Activated CD8-positive, alpha-beta memory T cell treated with anti-CD3 and anti-CD28 coated beads for 48 hours (primary cell): ENCODE measurements around the gene RGS6.

Source experiments
- DNase-seq, 3 experiments: peaks; one replicate each; pipeline ENCODE4 v3.0.0-alpha.2; 2020; ENCODE audit warnings: low read depth in 2 of 3, low spot score in 2 of 3

The RGS6 gene

DNA sequence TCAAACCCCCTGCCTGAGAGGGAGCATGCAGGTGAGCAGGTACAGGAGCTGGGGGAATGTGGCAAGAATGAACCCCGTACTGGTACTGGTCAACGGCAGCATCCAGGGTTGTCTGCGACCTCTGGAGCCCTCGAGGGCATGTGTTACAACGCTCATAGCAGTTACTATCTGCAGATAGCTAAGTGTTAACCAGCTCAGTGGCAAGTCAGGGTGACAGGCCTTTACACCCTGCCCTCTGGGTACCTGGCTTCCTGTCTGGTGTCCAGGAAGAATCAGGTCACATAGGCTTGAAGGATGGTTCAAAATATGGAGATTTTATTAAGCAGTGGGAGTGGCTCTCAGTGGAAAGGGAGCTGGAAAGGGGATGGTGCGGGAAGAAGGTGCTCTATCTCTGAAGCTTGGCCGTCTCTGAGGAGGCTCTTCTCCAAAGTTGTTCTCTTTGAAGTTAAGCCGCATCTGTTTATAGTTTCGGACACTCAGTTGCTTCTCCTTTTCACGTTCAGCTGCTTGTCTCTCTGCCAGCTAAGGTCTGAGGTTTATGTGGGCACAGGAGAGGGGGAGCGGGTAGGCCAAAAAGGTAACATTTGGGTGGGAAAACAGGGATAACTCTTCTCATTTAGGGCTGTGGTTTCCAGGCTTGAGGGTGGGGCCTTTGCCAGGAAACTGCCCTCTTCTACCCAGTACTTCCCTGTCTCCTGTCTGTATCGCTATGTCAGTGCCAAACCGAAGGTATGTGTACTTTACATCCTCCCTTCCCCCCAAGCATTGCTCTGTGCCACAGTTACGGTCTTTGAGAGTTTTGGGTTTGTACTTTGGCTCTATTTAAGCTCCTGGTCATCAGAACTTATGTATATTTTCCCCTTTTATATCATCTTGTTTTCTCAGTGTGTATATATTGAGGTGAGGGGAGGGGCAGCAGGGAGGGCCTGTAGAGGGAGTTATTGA lies 305.8 kb downstream of the RGS6 start:
- no peak for DNase-seq

DNA sequence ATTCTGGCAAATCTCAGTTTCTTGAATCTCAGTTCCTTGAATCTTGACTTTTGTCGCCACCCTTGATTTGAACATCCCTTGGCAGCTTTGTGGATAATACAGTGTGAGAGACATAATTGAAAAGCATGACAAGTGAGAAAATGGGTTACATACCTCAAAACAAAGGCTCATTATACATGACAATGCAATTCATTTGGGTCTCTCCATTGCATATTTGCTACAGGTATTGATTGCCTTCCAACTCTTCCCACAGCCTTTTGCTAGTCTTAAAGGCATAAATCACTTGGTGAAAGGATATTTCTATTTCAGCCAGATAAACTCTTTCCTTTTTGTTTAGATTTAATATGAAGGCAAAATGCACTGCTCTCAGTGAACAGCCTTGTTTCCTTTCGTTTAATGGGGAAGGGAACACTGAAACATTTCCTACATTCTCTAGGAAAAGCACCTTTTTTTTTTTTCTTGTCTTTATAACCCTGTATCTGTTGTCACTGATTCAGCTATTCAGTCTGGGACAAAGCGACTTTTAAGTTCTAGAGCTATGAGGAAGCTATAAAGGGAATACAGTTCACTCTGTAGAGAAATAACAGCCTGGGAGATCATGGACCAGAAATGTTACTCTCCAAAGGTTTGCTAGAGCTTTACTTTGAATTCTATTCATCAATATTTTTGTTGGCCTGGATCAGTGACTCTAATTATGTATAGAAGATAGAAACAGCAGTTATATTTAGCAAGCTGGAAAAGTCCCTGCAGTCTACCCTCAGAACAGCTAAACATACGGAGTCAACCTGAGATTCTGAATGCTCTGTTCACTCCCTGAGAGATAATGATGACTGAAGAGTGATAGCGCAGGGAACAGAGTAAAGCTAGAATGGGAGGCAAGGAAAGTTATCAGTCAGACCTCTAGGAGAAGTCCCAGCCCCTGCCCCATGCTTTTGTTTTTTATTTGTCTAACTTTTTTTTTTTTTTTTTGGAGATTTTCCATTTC lies 311.4 kb downstream of the RGS6 start:
- no peak for DNase-seq

DNA sequence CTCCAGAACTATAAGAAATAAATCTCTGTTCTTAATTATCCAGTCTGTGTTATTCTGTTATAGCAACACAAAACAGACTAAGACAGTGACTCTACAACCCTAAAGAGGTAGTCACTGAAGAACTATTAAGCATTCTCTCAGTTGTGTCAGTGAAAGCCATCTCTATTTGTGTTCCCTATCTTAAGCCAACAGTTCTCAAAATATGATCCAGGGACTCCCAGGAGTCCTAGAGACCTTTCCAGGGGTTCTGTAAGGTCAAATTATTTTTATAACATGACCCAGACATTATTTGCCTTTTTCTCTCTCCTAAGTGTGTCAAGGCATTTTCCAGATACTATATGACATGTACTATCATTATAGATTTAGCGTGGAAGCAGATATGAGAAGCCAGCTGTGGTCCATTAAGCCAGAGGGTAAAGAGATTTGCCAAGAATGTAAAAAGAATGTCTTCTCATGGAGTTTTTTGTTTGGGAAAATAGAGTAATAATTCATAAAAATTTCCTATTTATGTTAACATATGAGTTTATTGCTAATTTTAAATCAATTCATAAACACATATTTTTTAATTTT lies 315.8 kb downstream of the RGS6 start:
- no peak for DNase-seq

DNA sequence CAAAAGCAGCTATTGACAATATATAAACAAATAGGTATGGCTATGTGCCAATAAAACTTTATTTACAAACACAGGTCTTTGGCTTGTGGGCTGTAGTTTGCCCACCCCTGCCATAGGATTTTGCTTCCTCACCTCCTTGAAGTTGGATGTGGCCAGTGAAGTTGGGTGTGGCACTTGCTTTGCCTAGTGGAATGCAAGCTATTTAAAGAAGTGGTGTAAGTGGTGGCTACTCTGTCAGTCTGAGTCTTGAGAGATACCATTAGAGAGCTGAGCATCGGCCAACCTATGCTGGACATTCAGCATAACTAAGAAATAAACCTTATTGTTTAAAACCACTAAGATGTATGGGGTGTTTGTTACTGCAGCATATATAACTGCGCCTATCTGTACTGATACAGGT lies 321.3 kb downstream of the RGS6 start:
- no peak for DNase-seq

DNA sequence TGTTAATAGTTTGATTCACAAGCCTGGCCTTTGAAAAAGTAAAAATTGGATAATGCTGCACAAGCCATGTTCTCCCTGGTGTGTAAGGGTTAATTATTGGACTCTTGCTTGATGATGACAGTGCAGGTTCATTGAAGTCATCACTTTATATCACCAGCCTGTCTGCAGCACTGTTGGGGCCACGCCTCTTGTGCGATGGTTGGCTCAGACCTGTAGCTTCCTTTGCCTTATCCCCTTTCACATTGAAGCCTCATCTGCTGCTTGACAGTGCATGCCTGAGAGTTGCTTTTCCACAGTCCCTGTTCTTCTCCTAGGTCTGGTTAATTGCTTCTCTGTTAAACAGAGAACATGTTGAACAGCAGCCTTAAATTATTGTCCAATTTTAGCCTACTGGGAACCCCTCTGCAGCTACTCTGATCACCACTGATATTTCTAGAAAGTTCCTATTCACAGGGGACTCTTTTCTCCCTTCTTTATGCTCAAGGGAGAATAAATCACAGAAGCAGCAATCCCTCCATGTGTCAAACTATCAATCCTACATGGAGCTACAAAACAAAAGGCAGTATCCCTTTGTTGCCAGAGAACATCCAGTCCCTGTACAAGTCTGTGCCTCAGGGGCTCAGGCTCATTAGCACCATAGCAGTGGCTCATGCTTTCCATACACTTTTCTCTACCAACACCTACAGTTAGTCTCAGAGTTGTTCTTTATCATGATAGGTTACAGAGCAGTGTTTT lies 322.1 kb downstream of the RGS6 start:
- no peak for DNase-seq

DNA sequence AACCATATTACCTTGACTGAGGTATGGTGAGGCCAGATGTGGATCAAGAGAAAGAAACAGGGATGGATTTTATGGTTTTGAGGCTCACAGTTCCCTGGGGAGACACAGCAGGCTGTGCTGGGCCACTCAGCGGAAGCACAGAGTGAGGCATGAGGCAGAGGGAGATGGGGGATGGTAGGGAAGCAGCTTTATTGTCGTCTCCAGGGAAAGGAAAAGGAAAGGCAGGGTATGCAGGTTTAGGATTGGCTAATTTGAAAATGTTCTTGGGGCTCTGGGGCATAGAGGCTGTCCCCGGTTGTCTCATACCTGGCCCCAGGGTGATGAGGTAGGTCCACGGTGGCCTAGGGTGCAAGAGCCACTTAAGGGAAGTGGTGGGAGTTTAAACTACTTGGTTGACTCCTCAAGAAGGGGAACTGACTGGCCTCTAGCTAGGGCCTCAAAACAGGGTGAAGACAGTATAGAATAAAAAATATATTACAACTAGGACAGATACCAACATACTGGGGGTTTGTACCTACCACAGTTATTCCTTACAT lies 322.8 kb downstream of the RGS6 start:
- DNase-seq = no peak

DNA sequence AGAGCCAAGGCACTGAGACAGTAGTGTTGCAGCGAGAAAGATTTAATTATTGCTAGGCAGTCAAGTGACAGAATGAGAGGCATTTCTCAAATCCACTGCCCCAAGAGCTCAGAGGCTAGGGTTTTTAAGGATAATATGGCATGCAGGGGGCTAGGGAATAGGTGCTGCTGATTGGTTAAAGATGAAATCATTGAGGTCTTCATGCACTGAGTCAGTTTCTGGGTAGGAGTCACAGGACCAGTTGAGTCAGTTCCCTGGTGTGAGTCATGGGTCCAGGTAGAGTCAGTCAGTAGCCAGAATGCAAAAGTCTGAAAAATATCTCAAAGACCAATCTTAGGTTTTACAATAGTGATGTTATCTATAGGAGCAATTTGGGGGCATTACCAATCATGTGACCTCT lies 323.8 kb downstream of the RGS6 start:
- DNase-seq = no peak

DNA sequence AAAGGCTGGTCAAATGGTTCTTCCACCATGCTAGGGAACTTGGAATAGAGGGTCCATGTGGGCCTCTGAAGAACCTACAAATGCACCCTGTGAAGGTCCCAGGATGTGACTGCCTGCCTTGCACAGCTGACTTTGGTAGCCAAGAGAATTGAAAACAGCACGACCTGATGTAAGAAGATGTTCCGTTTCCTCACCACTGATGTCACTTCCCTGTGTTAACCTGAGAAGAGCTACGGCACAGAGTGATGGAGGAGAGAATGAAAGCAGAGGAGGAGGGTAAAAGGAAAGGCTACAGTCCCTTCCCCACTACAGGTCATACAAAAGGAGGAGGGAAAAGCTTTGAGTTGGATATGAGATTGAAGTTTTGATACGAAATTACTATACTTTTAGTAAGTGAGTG lies 328.8 kb downstream of the RGS6 start:
- DNase-seq = no peak

DNA sequence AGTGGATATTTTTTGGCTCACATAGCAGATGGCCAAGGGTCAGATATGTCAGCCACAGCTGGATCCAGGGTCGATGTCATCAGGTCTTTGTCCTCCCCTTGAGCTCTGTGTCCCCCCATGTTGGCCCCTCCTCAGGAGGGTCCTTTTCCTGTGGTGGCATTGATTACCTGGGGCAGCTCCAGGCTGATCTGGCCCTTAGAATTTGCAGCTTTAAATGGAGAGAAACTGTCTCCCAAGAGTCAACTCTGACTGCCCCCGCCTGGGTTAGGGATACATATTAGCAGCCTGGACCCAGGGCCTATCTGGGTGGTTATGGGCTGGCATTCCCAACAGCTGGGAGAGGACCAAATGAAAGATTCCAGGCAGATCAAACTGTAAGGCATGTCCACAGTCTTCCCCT lies 330.5 kb downstream of the RGS6 start:
- DNase-seq = no peak

DNA sequence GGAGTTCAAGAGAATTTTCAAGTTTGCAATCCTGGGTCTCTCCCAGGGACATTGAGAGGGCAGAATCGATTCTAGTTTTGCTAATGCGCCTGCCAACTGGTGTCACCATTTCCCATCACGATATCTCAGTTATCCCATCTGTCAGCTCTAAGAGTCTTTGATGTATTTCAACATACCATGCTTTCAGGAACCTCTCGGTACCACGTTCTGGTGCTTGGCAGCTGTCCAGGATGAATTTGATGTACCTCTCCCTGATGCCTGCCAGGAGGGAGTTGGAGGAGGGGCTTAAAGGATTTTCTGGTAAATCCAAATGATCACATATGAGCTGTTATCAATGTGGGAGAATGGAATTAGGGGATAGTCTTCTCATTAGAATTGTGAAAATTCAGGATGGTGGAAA lies 332.5 kb downstream of the RGS6 start:
- DNase-seq = no peak

DNA sequence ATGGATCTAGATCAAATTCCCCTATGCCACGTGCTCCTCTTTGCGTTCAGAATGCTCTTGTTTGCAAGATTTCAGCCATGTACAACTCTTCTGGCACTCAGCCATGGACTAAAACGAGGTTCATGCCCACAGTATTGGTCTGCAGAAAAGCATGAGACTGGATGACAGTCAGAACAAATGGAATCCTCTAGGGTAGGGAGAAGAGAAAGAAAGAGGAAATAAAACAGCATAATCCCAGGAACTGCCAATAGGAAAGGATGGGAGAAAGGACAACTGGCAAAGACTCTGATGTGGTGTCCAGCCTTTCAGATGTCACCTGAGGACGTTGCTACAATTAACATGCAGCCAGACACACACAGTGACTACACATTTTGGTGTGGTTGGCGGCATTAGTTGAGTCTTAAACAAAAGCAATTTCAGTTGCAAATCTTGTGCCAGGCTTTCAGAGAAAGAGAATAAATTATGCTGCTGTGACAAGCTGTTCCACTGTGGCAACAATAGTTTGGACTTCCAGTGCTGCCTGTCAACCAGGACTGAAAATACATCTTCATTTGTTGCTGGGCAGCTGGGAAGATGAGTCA lies 338.0 kb downstream of the RGS6 start:
- no peak for DNase-seq

DNA sequence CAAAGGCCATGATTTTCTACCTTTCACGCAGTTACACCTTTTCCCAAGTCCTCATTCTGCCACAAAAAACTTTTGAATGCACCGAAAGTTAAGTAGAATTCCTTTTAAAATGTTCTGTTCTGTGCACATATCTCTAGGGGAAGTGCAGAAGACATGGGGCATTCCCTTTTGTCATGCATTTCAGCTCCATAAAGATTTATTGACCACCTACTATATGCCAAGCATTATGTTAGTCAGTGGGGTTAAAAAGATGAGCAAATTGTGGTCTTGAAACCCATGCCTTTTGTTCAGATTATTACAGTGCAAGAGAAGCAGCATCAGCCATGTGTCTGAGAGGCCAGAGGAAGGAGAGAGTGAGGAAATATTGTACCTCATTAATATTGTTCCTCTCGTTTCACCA lies 338.5 kb downstream of the RGS6 start:
- no peak for DNase-seq

DNA sequence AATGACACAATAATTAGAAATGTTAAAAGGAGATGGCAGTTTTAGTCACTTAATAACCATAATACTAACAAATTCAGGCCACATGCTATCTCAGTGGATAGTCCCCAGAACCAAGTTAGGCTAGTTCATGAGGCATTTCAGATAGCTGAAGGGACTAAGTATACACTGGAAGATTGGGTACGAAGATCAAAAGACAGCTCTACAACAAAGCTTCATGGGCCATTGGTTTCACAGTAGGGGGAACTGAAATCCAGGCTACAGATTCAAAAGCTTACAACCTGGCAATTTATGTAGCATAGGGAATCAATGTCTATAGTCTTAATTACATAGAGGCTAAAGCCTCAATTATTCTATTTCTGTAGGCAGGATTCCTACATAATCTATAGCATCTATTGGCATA lies 343.0 kb downstream of the RGS6 start:
- no peak for DNase-seq

DNA sequence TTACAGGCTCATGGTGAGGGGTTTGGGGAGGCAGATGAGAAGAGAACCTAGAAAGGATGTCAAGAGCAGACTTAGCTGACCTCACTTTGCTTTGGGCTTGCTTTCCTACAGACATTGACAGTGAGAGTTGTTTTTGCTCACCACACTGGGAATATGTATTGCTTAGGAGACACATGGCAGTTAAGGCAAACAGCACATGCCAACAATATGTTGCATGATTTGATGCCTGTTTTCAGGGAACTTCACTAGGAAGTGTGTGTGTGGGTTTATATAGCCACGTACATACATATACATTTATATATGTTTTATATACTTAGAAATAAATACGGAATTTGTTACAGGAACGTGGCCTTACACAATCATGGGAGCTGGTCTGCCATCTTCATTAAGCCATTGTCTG lies 346.1 kb downstream of the RGS6 start:
- DNase-seq = no peak

DNA sequence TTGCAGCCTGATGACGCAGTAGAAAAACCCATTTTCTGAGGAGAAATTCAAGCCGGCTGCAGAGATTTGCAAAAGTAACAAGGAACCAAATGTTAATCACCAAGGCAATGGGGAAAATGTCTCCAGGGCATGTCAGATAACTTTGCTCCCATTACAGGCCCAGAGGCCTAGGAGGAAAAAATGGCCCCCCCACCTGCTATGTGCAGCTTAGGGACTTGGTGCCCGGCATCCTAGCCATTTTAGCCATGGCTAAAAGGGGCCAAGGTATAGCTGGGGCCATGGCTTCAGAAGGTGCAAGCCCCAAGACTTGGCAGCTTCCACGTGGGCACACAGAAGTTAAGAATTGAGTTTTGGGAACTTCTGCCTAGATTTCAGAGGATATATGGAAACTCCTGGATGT lies 351.9 kb downstream of the RGS6 start:
- no peak for DNase-seq

DNA sequence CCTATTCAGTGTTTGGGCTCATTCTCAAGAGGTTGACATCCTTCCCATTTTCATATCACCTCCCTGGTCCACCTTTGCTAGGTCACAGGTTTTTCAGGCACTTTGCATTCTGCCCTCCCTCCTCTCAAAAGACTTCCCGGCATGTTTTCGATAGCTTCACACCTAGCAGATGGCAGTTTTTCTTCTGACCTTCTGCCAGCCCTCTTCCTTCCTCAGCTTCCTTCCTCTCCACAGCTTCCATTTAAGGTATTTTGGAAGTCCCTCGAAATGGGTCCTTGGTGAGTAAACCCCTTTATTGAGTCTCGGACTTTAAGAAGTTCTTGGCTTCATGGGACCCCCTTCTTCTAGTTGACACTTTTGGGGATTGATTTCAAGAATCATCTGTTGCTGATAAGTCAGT lies 358.0 kb downstream of the RGS6 start:
- DNase-seq = no peak

DNA sequence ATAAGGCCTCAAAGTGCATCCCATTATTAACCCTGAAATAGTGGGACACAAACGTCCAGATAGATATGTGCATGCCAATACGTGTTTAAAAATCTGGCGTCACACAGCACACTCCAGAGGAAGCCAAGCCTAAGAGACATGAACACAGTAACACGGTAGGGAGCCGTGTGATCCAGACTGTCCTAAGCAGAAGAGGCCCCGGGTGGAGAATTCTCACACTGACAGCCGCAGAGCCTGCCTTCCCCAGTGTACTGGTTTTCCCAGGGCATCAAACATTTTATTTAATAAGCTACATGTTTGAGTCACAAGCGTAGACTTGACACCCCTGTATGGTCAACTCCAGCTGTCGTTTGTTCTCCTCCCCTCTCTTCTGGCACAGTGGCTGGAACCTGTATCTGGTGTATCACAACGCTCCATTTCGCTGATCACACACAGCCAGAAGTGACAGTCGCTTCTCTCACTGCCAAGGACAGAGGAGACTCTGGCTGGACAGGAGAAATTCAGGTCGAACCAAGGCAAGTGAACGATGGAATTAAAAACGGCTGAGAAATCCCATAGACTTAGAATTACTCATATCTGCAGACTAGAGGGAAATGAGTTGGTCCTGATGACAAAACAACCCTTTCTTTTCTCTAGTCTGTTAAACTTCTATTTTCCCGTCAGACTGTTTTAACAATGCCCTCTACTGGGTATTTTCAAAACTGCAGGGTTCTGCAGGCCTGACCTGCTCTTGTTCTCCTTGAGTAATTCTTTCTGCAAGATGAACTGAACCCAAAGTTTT lies 359.9 kb downstream of the RGS6 start:
- DNase-seq = no peak

DNA sequence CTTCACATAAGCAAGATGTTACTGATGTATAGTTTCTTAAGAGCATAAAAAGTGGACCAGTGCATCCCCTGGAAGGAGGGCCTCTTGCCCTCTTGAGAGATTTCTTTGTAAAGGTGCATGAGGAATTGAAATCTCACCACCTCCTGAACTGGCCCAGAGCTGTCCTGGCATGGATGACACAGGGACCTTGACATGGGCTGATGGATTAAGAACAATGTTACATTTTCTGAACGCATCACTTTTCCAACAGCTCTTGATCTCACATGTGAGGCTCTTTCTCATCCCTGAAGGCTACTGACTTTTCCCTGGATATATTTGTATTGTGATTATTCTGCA lies 360.4 kb downstream of the RGS6 start:
- DNase-seq = no peak

DNA sequence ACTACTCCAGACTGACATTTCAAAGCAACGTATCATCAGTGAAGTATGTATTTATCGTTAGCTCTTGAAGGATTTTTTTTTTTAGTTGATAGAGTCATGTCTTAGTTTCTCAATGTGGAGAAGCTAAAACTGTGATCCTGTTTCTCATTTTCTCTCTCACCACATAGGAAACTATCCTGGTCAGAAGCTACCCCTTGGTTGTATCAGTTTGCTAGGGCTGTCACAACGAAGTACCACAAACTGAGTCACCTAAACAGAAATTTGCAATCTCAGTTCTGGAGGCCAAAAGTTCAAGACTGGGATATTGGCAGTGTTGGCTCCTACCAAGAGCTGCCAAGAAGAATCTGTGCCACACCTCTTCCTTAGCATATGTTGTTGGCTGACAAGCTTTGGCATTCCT lies 369.1 kb downstream of the RGS6 start:
- no peak for DNase-seq

DNA sequence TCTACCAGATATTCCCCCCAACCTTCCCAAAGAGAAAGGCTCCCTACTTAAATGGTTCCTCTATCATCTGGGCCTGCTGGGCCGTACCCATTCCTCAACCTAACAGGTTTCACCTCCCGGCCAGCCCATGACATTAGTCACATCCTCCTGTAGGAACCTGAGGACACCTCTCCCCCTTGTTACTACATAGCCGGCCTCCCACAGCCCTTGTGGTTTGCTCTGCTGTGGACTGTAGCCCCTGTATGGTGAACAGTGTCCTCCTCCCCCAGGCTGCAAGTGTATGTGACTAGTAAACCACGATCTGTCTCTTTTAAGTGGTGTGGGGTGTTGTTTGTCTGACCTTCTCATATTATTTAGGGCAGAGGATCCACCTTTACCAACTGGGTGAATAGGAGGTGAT lies 371.7 kb downstream of the RGS6 start:
- no peak for DNase-seq
